ENCODE data around the gene MDH2.
"Not testable (repeated sequence)": the region's sequence is repeated elsewhere in the genome, so short reads cannot be mapped to it uniquely, and the experiment has no call there.

Gene MDH2

GRCh38 chr7:76072243-76073148 is 24.6 kb downstream of the MDH2 start:
- DNase-seq = no peak

GRCh38 chr7:76073335-76073990 is 25.6 kb downstream of the MDH2 start:
- no peak for DNase-seq

GRCh38 chr7:76074306-76074971 is 26.5 kb downstream of the MDH2 start:
- no peak for DNase-seq

GRCh38 chr7:76074972-76075370 is 27.1 kb downstream of the MDH2 start:
- no peak for DNase-seq

- no peak for DNase-seq
Measured at GRCh38 chr7:76076995-76077394, 29.1 kb downstream of the MDH2 start.

GRCh38 chr7:76077435-76077834 is 29.5 kb downstream of the MDH2 start:
- no peak for DNase-seq

- DNase-seq = no peak
Measured at GRCh38 chr7:76080204-76080603, 32.3 kb downstream of the MDH2 start.

GRCh38 chr7:76084115-76084514 is 36.2 kb downstream of the MDH2 start:
- not testable (repeated sequence) for DNase-seq

GRCh38 chr7:76086070-76086469 is 38.2 kb downstream of the MDH2 start:
- no peak for DNase-seq

GRCh38 chr7:76087362-76087791 is 39.5 kb downstream of the MDH2 start:
- DNase-seq = not testable (repeated sequence)

GRCh38 chr7:76089865-76090475 is 42.1 kb downstream of the MDH2 start:
- no peak for DNase-seq

- DNase-seq = no peak
Measured at GRCh38 chr7:76091506-76091905, 43.6 kb downstream of the MDH2 start.

- DNase-seq = not testable (repeated sequence)
Measured at GRCh38 chr7:76093531-76093930, 45.6 kb downstream of the MDH2 start.

GRCh38 chr7:76094326-76094725 is 46.4 kb downstream of the MDH2 start:
- DNase-seq = not testable (repeated sequence)

- DNase-seq = no peak
Measured at GRCh38 chr7:76095908-76096307, 48.0 kb downstream of the MDH2 start.

GRCh38 chr7:76101693-76102437 is 54.0 kb downstream of the MDH2 start:
- DNase-seq = not testable (repeated sequence)

GRCh38 chr7:76103788-76104187 is 55.9 kb downstream of the MDH2 start:
- DNase-seq = not testable (repeated sequence)

GRCh38 chr7:76106130-76106529 is 58.2 kb downstream of the MDH2 start:
- not testable (repeated sequence) for DNase-seq

- DNase-seq = no peak
Measured at GRCh38 chr7:76106893-76107292, 59.0 kb downstream of the MDH2 start.

- DNase-seq = no peak
Measured at GRCh38 chr7:76108540-76109233, 60.8 kb downstream of the MDH2 start.

GRCh38 chr7:76113042-76113630 is 65.2 kb downstream of the MDH2 start:
- not testable (repeated sequence) for DNase-seq
